ENCODE results near the gene PDZRN3. TPM values are rescaled to one million over a fixed set of nuclear protein-coding genes. Genes with fewer than 3 reads are reported as not detected.

PDZRN3 gene
- total RNA-seq, result under 0.01 and 0.11 TPM in 2 replicates

GRCh38 chr3:73624821-73625665, at the start of gene PDZRN3:
TSS of gene PDZRN3 (minus strand) at chr3:73624941.

Data from dermis lymphatic vessel endothelial cell (primary cell).